ENCODE results near the gene EGFR. TPM values are rescaled to one million over a fixed set of nuclear protein-coding genes. Genes with fewer than 3 reads are reported as not detected.

Gene EGFR
- total and polyA plus RNA-seq, 11 donors: 2.3 to 29.6 (median 7.0) TPM

- no peak overlapping the region for H3K27ac ChIP-seq
- H3K4me1 ChIP-seq: peaks cover 0 to 29% (median 10%) of the 10 kb centered on the region in 12 donors
- H3K27me3 ChIP-seq: no peaks in the 10 kb centered on the region
- WGBS, 4 donors: 90 to 95% (median 92%) methylated on average over 6 of the region's 6 CpGs
- no peak for ATAC-seq
- DNase-seq: no peak
- no peak overlapping the region for H3K4me3 ChIP-seq
- H3K9me3 ChIP-seq: no peaks in the 10 kb centered on the region
- intact Hi-C loops (cut with DNase I): no loop called here
- TF ChIP-seq POLR2A (IDR thresholded peaks at IDR 0.05): no peak
- TF ChIP-seq CTCF (IDR thresholded peaks at IDR 0.05): no peak
- H3K36me3 ChIP-seq: no peaks in the 10 kb centered on the region
Observed at GRCh38 chr7:55105952-55106351, 87.1 kb downstream of the EGFR start.

GRCh38 chr7:55107946-55108345, 89.1 kb downstream of the EGFR start:
- 95 to 99% (median 98%) methylated on average over 4 of the region's 4 CpGs for WGBS, 4 donors
- Histone ChIP-seq H3K4me3 (no peak overlapping the region), H3K36me3 (no peaks in the 10 kb centered on the region), H3K27ac (no peak overlapping the region), H3K27me3 (no peaks in the 10 kb centered on the region), H3K4me1 (peaks cover 0 to 19% (median 0%) of the 10 kb centered on the region in 12 donors), H3K9me3 (no peaks in the 10 kb centered on the region)
- intact Hi-C loops (cut with DNase I): no loop called here
- TF ChIP-seq POLR2A (IDR thresholded peaks at IDR 0.05) (no peak), CTCF (IDR thresholded peaks at IDR 0.05) (no peak)
- DNase-seq: no peak
- ATAC-seq: no peak

DNA sequence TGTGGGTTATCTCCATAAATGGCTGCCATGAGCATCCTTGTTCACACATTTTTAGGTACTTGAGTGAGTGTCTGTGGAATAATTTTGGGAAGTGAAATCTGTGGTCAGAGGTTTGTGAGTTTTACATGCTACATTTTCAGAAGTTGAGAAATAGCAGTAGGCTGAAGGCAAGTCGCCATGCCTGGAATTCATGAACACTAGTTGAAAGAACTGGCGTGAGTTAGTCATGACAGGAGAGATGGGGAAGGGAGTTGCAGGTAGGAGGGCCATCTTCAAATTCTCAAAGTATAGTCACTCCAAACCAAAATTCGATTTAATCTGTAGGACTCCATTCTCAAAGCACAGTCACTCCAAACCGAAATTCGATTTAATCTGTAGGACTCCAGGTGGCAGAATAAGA, 89.6 kb downstream of the EGFR start:
- 91 to 97% (median 96%) methylated on average over 5 of the region's 5 CpGs for WGBS, 4 donors
- H3K9me3 ChIP-seq: no peaks in the 10 kb centered on the region
- TF ChIP-seq CTCF (IDR thresholded peaks at IDR 0.05) (no peak), POLR2A (IDR thresholded peaks at IDR 0.05) (no peak)
- H3K4me1 ChIP-seq: peaks cover 0 to 19% (median 0%) of the 10 kb centered on the region in 12 donors
- H3K4me3 ChIP-seq: no peak overlapping the region
- no peaks in the 10 kb centered on the region for H3K27me3 ChIP-seq
- no peak overlapping the region for H3K27ac ChIP-seq
- no peak for ATAC-seq
- no peaks in the 10 kb centered on the region for H3K36me3 ChIP-seq
- DNase-seq: no peak
- intact Hi-C loops (cut with DNase I): no loop called here

DNA sequence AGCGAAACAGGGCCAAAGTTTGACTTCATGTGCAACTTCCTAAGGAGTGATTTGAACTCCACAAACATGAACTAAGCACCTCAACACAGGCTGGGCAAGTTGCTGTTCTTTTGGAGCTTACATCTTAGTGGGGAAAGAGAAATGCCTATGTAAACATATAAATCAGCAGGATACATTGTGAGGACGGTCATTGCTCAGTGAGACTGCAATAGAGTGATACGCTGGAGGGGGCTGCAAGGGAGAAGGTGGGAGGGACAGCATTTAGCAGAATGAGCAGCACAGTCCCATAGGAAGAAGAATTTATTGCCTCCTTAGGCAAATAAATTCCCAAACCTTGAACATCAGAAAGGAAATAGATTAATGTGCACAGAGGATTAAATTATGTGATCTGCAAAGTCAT, 90.0 kb downstream of the EGFR start:
- no peak for DNase-seq
- ATAC-seq: no peak
- no peak for TF ChIP-seq POLR2A (IDR thresholded peaks at IDR 0.05)
- no peak for TF ChIP-seq CTCF (IDR thresholded peaks at IDR 0.05)
- WGBS, 4 donors: 65 to 97% (median 82%) methylated on average over 3 of the region's 3 CpGs
- Histone ChIP-seq H3K36me3 (no peaks in the 10 kb centered on the region), H3K27ac (no peak overlapping the region), H3K9me3 (no peaks in the 10 kb centered on the region), H3K4me3 (no peak overlapping the region), H3K4me1 (peaks cover 0 to 19% (median 0%) of the 10 kb centered on the region in 12 donors), H3K27me3 (no peaks in the 10 kb centered on the region)
- intact Hi-C loops (cut with DNase I): no loop called here

Measured in heart left ventricle (tissue), 16 donors.